CD4-positive, alpha-beta T cell (primary cell): ENCODE measurements around the gene TYW5. TPM values are rescaled to one million over a fixed set of nuclear protein-coding genes. Genes with fewer than 3 reads are reported as not detected.

Source experiments
- ATAC-seq: fragments of 200-7000 bp; cut with Tn5 transposase; one replicate; pipeline ENCODE4 v1.10.0; 2022; ENCODE audit warnings: mild to moderate bottlenecking; ENCODE audit not compliant: poor library complexity
- CTCF ChIA-PET: fragments of 350-600 bp; sonication (Branson Sonifier 250); formaldehyde crosslinking; loops from one replicate; lab custom pipeline; 2021; ENCODE audit warnings: antibody characterized with exemption, inconsistent platforms; lab: Charles Lee
- POLR2A ChIA-PET: fragments of 350-600 bp; sonication (Branson Sonifier 250); formaldehyde crosslinking; loops from one replicate; lab custom pipeline; 2021; ENCODE audit warnings: antibody characterized with exemption, inconsistent platforms; lab: Charles Lee
- DNase-seq, 14 experiments: peaks; one replicate each; pipeline ENCODE4 v3.0.0-alpha.2; 2013 to 2020; ENCODE audit warnings: mixed read lengths in 2 of 14
- H3K27ac ChIP-seq, 2 donors: one replicate each; pipeline versions ENCODE4 v1.5.1 to v1.7.0; 2013; ENCODE audit warnings: low read length in 2 of 2, low read depth in 1 of 2, mild to moderate bottlenecking in 1 of 2
- H3K27me3 ChIP-seq, 2 experiments: 1 replicate in 1 of 2; 2 replicates in 1 of 2; pipeline versions ENCODE4 v1.6.1 to v1.7.0; 2013; ENCODE audit warnings: low read length in 2 of 2, control low read depth in 1 of 2, mild to moderate bottlenecking in 1 of 2, moderate library complexity in 1 of 2; ENCODE audit not compliant: insufficient read depth in 2 of 2, control insufficient read depth in 1 of 2
- H3K36me3 ChIP-seq: one replicate; pipeline ENCODE4 v1.6.1; 2013; ENCODE audit warnings: low read length, control low read depth; ENCODE audit not compliant: insufficient read depth
- H3K4me1 ChIP-seq: one replicate; pipeline ENCODE4 v1.6.1; 2013; ENCODE audit warnings: low read length, control low read depth; ENCODE audit not compliant: insufficient read depth
- H3K4me3 ChIP-seq: one replicate; pipeline ENCODE4 v1.5.1; 2013; ENCODE audit warnings: mild to moderate bottlenecking, low read length, moderate library complexity
- H3K9me3 ChIP-seq, 2 experiments: 1 replicate in 1 of 2; 2 replicates in 1 of 2; pipeline versions ENCODE4 v1.6.1 to v1.7.0; 2013; ENCODE audit warnings: low read length in 2 of 2, mild to moderate bottlenecking in 2 of 2, control low read depth in 1 of 2, moderate library complexity in 1 of 2; ENCODE audit not compliant: control insufficient read depth in 1 of 2, insufficient read depth in 1 of 2
- H3K27ac Mint-ChIP-seq: one replicate; pipeline ENCODE4 v1.8.0; 2020; ENCODE audit warnings: mixed read lengths
- H3K27me3 Mint-ChIP-seq: one replicate; pipeline ENCODE4 v1.8.0; 2021; ENCODE audit warnings: mixed read lengths
- H3K36me3 Mint-ChIP-seq: one replicate; pipeline ENCODE4 v1.8.0; 2021; ENCODE audit warnings: low read depth, mixed read lengths
- H3K4me1 Mint-ChIP-seq: one replicate; pipeline ENCODE4 v1.8.0; 2021; ENCODE audit warnings: low read depth, mixed read lengths
- H3K4me3 Mint-ChIP-seq: one replicate; pipeline ENCODE4 v1.8.0; 2020; ENCODE audit warnings: mild to moderate bottlenecking, mixed read lengths
- H3K9me3 Mint-ChIP-seq: one replicate; pipeline ENCODE4 v1.8.0; 2020; ENCODE audit warnings: mixed read lengths
- CTCF ChIP-seq: fragments of 200-600 bp; IDR thresholded peaks from one replicate; pipeline ENCODE4 v1.8.0; 2022; ENCODE audit warnings: antibody characterized with exemption, mild to moderate bottlenecking
- intact Hi-C, 2 experiments: fragments of 100-400 bp; cut with DNase I in 1 of 2; cut with micrococcal nuclease in 1 of 2; formaldehyde crosslinking; loops; one replicate each; pipeline versions ENCODE4 v1.15.1 to v1.9.0; 2023 to 2025; cut with DNase I, micrococcal nuclease
- total RNA-seq, 174 experiments: library from RNA in 2 of 174; stranded (reverse) in 2 of 174; gene quantifications; one replicate each; pipeline ENCODE4 v1.2.3 and lab custom pipeline; 2021 to 2026

The TYW5 gene
- total RNA-seq, 2 experiments from 2014 or later: 15.0 to 16.0 TPM

GRCh38 chr2:199926806-199927205 is 28.5 kb downstream of the TYW5 start:
- H3K4me3 ChIP-seq: no peak overlapping the region
- no peak overlapping the region for H3K27ac ChIP-seq
- H3K4me1 ChIP-seq: no peaks in the 10 kb centered on the region
- Mint-ChIP-seq H3K27ac (peak overlapping the region; percentile 34), H3K36me3 (peaks cover 45% of the 10 kb centered on the region), H3K9me3 (no peaks in the 10 kb centered on the region), H3K4me1 (peaks cover 30% of the 10 kb centered on the region), H3K4me3 (no peak overlapping the region), H3K27me3 (no peaks in the 10 kb centered on the region)
- ATAC-seq: no peak
- ChIA-PET CTCF (interaction anchor here (0.6 to 0.9 kb wide), 2 partner anchors 12 to 15 kb away, joined by 4 read pairs; no protein-coding TSS in a partner anchor), POLR2A (no interaction called here)
- TF ChIP-seq CTCF: no peak
- no peaks in the 10 kb centered on the region for H3K27me3 ChIP-seq
- no peak for DNase-seq
- intact Hi-C loops: no loop called here
- no peaks in the 10 kb centered on the region for H3K9me3 ChIP-seq
- peaks cover 13% of the 10 kb centered on the region for H3K36me3 ChIP-seq

GRCh38 chr2:199923924-199924323 is 31.4 kb downstream of the TYW5 start:
- DNase-seq (no peak), ATAC-seq (no peak)
- TF ChIP-seq CTCF: no peak
- Histone ChIP-seq H3K4me3 (no peak overlapping the region), H3K4me1 (no peaks in the 10 kb centered on the region), H3K27me3 (no peaks in the 10 kb centered on the region), H3K9me3 (no peaks in the 10 kb centered on the region), H3K36me3 (peaks cover 8% of the 10 kb centered on the region), H3K27ac (no peak overlapping the region)
- POLR2A ChIA-PET: no interaction called here
- Mint-ChIP-seq H3K27me3 (no peaks in the 10 kb centered on the region), H3K9me3 (no peaks in the 10 kb centered on the region), H3K36me3 (peaks cover 33% of the 10 kb centered on the region), H3K4me1 (peaks cover 34% of the 10 kb centered on the region), H3K27ac (no peak overlapping the region), H3K4me3 (no peak overlapping the region)
- intact Hi-C loops: no loop called here
- CTCF ChIA-PET: no interaction called here

- Mint-ChIP-seq H3K27me3 (no peaks in the 10 kb centered on the region), H3K4me3 (no peak overlapping the region), H3K36me3 (peaks cover 34% of the 10 kb centered on the region), H3K4me1 (peaks cover 34% of the 10 kb centered on the region), H3K9me3 (no peaks in the 10 kb centered on the region), H3K27ac (no peak overlapping the region)
- H3K27me3 ChIP-seq: no peaks in the 10 kb centered on the region
- no peak overlapping the region for H3K27ac ChIP-seq
- no peak for TF ChIP-seq CTCF
- peaks cover 13% of the 10 kb centered on the region for H3K36me3 ChIP-seq
- H3K4me1 ChIP-seq: no peaks in the 10 kb centered on the region
- no peak for DNase-seq
- H3K9me3 ChIP-seq: no peaks in the 10 kb centered on the region
- ChIA-PET POLR2A (interaction anchor here (0.7 kb wide), 1 partner anchor 17 kb away, joined by 3 read pairs; no protein-coding TSS in a partner anchor), CTCF (no interaction called here)
- intact Hi-C loops: no loop called here
- H3K4me3 ChIP-seq: no peak overlapping the region
- ATAC-seq: no peak
These were observed 32.4 kb downstream of the TYW5 start for GRCh38 chr2:199922856-199923255.
